ENCODE data around the gene MSX2. TPM values are rescaled to one million over a fixed set of nuclear protein-coding genes. Genes with fewer than 3 reads are reported as not detected.
A peak's percentile ranks its signal among the peaks of the same experiment; 100 is the strongest.

MSX2 gene
- total RNA-seq, 1 experiment from 2014 or later, result not detected

GRCh38 chr5:174688441-174689354 lies 35.7 kb upstream of the MSX2 start:
- CTCF ChIA-PET, result no interaction called here
- Histone ChIP-seq H3K9me3 (ENCODE audit: low read depth, low read length, poor library complexity, severe bottlenecking) (no peaks in the 10 kb centered on the region), H3K4me3 (ENCODE audit: low read depth, low read length, poor library complexity, severe bottlenecking) (no peak overlapping the region), H3K36me3 (ENCODE audit: insufficient read depth, low read length, poor library complexity, severe bottlenecking) (no peaks in the 10 kb centered on the region), H3K4me1 (ENCODE audit: insufficient read depth, low read length, poor library complexity, severe bottlenecking) (no peaks in the 10 kb centered on the region), H3K27me3 (replicated peaks; ENCODE audit: insufficient read depth, low read depth, low read length, poor library complexity) (peaks cover 70% of the 10 kb centered on the region), H3K27ac (ENCODE audit: low read depth, low read length, poor library complexity, severe bottlenecking) (no peak overlapping the region)
- intact Hi-C loops (cut with micrococcal nuclease; ENCODE audit: unreplicated experiment), result no loop called here
- POLR2A ChIA-PET (ENCODE audit: low non-redundant PET), result no interaction called here
- DNase-seq (ENCODE audit: low spot score), result no peak
- no TSS peak for BruUV-seq (replicated peaks)
- TF ChIP-seq CTCF (conservative IDR thresholded peaks at IDR 0.05; ENCODE audit: low read depth, low read length) (no peak), EZH2 (IDR thresholded peaks at IDR 0.05; ENCODE audit: borderline replicate concordance, low read depth, low read length, poor library complexity, severe bottlenecking) (peak; percentile 81)

- no peaks in the 10 kb centered on the region for H3K4me1 ChIP-seq (ENCODE audit: insufficient read depth, low read length, poor library complexity, severe bottlenecking)
- peaks cover 81% of the 10 kb centered on the region for H3K27me3 ChIP-seq (replicated peaks; ENCODE audit: insufficient read depth, low read depth, low read length, poor library complexity)
- no peak for DNase-seq (ENCODE audit: low spot score)
- ChIA-PET POLR2A (ENCODE audit: low non-redundant PET) (no interaction called here), CTCF (no interaction called here)
- TF ChIP-seq EZH2 (IDR thresholded peaks at IDR 0.05; ENCODE audit: borderline replicate concordance, low read depth, low read length, poor library complexity, severe bottlenecking), result no peak
- no peak overlapping the region for H3K27ac ChIP-seq (ENCODE audit: low read depth, low read length, poor library complexity, severe bottlenecking)
- H3K36me3 ChIP-seq (ENCODE audit: insufficient read depth, low read length, poor library complexity, severe bottlenecking), result no peaks in the 10 kb centered on the region
- H3K9me3 ChIP-seq (ENCODE audit: low read depth, low read length, poor library complexity, severe bottlenecking), result no peaks in the 10 kb centered on the region
- intact Hi-C loops (cut with micrococcal nuclease; ENCODE audit: unreplicated experiment), result no loop called here
- no peak overlapping the region for H3K4me3 ChIP-seq (ENCODE audit: low read depth, low read length, poor library complexity, severe bottlenecking)
- BruUV-seq (replicated peaks), result no TSS peak
Measured at GRCh38 chr5:174690271-174690670, 34.1 kb upstream of the MSX2 start.

GRCh38 chr5:174692381-174692780 lies 32.0 kb upstream of the MSX2 start:
- intact Hi-C loops (cut with micrococcal nuclease; ENCODE audit: unreplicated experiment), result no loop called here
- BruUV-seq (replicated peaks), result no TSS peak
- no peaks in the 10 kb centered on the region for H3K4me1 ChIP-seq (ENCODE audit: insufficient read depth, low read length, poor library complexity, severe bottlenecking)
- CTCF ChIA-PET, result no interaction called here
- peaks cover 72% of the 10 kb centered on the region for H3K27me3 ChIP-seq (replicated peaks; ENCODE audit: insufficient read depth, low read depth, low read length, poor library complexity)
- POLR2A ChIA-PET (ENCODE audit: low non-redundant PET), result no interaction called here
- no peak overlapping the region for H3K4me3 ChIP-seq (ENCODE audit: low read depth, low read length, poor library complexity, severe bottlenecking)
- H3K27ac ChIP-seq (ENCODE audit: low read depth, low read length, poor library complexity, severe bottlenecking), result no peak overlapping the region
- TF ChIP-seq EZH2 (IDR thresholded peaks at IDR 0.05; ENCODE audit: borderline replicate concordance, low read depth, low read length, poor library complexity, severe bottlenecking), result no peak
- TF ChIP-seq CTCF (conservative IDR thresholded peaks at IDR 0.05; ENCODE audit: low read depth, low read length), result no peak
- H3K36me3 ChIP-seq (ENCODE audit: insufficient read depth, low read length, poor library complexity, severe bottlenecking), result no peaks in the 10 kb centered on the region
- H3K9me3 ChIP-seq (ENCODE audit: low read depth, low read length, poor library complexity, severe bottlenecking), result no peaks in the 10 kb centered on the region
- no peak for DNase-seq (ENCODE audit: low spot score)

All from A673 (cell line).